SK-N-DZ (cell line): ENCODE data around the gene RALGPS1.
"Not testable (repeated sequence)": the region's sequence is repeated elsewhere in the genome, so short reads cannot be mapped to it uniquely, and the experiment has no call there.

Experiments
- DNase-seq: peaks from one replicate; pipeline ENCODE4 v3.0.0-alpha.2; 2015; ENCODE audit warnings: low spot score

RALGPS1 gene

GRCh38 chr9:127136880-127137639, 222.5 kb downstream of the RALGPS1 start:
- no peak for DNase-seq

- DNase-seq, result no peak
Measured at GRCh38 chr9:127137640-127138360, 223.2 kb downstream of the RALGPS1 start.

DNA sequence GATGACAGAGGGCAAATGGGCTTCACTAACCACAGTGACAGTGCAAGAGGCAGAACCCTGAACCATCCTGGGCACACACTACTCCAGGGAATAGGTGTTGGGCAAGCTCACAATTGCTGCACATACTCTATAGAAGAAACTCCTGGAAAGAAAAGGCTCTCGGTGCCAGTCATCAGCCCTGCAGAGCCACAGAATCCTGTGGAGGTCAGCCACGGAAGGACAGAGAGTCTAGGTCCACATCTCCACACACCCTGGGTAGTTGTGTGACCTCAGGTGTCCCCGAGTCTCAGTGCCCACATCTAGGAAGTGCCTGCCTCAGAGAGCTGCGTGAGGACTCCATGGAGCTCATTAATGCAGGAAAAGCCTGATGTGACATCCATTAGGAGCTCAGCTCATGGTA, 223.9 kb downstream of the RALGPS1 start:
- no peak for DNase-seq

DNA sequence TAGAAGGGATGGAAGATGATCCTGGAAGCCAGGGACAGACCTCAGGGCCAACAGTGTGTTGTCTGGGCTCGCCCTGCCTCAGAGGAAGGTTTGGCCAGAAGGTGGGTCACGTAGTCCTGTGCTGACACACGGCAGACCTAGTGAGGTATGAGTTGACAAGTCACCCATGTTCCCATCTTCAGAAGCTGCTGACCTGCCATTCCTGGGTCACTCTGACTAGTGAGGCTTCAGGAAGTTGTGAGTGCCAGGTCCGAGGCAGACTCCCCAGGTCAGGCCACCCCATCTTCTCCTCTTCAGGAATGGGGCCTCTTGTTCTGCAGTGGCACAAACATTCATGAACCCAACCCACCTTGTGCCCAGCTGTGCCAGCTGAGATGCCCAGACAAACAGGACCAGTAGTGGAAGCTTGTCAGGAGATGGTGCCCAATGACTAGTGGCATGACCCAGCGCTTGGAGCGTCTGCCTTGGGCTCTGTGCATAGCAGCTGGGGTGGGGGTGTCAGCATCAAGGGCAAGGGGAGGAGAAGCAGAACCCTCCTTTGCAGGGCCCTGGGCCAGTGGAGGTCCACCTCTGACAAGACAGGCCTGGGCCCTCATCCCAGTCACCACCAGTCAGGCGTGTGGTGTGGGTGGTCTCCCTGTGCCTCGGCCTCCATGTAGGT, 224.6 kb downstream of the RALGPS1 start:
- no peak for DNase-seq

DNA sequence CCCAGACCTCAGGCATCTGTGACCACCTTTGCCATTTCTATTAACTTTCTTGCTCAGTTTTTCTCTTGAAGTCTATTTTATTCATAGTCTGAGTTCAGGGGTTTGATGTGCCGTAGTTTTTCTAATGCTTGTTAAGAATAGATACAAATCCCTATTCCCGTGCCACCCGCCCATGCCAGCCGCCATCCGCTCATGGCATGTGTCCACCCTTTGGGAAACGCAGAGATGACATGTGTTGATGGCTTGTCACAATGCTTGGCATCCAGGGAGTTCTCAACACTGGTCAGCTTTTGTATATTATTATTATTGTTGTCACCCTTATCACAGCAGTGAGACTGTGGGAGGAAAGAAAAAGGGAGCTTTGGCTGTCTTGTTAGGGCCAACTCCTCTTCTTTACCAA, 225.2 kb downstream of the RALGPS1 start:
- DNase-seq, result no peak

GRCh38 chr9:127140181-127140580, 225.6 kb downstream of the RALGPS1 start:
- no peak for DNase-seq

DNA sequence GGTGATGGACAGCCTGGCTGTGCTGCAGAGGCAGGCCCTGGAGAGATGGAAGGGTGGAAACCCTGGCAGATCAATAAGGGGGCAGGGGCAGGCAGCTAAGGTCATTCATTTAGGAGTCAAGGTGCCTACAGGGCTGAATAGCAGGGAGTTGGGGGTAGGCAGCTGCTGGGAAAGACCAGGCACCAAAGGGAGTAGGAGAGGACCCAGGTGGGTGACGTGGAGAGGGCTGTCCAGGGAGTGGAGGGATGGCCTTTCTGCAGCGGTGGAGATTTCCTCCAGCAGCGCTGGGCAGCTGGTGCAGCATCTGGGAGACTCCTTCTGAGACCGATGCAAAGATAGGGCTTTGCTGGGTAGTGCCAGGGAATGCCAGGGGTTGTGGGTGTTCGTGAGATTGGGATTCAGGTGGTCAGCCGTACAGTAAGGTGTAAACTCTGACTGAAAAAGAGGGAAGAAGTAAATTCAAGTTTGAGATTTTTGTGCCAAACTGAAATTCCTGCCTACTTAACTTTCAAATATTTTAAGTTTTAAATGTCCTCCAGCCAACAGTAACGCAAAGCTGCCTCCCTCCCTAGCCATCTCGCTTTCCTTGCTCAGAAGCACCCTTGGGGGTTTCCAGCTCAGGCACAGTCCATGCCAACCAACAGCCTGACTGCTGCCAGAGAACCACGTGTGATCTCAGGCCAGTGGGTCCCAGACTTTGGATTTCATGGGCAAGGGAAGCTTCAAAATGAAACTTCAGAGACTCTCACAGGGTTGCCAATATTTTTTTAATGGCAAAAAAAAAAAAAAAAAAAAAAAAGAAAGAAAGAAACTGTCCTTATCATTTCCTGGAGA, 226.5 kb downstream of the RALGPS1 start:
- DNase-seq, result no peak

GRCh38 chr9:127142291-127142690, 227.7 kb downstream of the RALGPS1 start:
- DNase-seq, result no peak

DNA sequence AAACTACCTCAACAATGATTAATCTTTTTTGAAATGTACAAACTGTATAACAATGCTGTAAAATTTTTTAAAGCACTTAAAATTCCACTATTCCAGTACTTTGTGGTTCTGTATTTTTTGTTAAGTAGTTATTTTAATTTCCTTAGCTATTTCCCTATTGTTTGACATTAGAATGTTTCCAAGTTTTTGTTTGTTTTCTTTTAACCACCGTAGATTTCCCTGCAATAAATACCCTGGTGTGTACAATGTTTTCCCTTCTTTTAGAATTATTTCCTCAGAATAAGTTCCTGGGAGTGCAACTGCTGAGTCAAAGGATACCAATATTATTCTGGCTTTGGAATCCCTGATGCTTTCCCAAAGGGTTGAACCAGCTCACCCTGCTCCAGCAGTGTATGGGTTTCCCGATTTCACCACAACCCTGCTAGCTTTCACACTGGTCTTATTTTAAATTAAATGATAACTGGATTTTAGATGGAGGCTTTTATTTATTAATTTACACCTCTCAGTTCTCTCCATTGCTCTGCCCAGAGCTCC, 228.4 kb downstream of the RALGPS1 start:
- DNase-seq, result no peak

GRCh38 chr9:127143920-127144465, 229.4 kb downstream of the RALGPS1 start:
- DNase-seq, result no peak

DNA sequence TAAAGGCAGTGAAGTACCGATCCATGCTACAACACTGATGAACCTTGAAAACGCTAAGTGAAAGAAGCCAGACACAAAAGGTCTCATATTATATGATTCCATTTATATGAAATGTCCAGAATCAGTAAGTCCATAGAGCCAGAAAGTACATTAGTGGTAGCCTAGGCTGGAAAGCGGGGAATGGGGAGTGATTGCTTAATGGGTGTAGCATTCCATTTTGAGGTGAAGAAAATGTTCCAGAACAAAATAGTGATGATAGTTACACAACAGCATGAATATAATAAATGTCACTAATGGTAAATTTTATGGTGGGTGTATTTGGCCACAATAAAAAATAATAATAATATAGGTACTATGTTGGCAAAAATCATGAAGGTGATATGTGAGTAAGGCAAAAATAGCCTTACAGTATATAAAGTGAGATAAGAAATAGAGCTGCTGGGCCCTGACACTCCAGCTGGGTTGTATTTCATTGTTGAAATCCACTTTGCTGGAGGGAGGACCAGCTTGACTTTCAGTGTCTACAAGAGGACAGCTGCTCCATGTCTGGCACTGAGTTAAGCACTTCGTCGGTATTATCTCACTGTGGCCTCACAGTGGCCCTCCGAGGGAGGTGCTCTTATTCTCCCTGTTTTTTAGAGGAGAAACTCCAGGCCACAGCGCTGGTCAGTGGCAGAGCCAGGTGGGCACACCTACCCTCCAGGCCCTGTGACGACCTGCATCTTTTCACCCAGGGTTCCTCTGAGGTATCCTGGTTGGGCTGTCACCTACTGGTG, 230.3 kb downstream of the RALGPS1 start:
- DNase-seq, result no peak

DNA sequence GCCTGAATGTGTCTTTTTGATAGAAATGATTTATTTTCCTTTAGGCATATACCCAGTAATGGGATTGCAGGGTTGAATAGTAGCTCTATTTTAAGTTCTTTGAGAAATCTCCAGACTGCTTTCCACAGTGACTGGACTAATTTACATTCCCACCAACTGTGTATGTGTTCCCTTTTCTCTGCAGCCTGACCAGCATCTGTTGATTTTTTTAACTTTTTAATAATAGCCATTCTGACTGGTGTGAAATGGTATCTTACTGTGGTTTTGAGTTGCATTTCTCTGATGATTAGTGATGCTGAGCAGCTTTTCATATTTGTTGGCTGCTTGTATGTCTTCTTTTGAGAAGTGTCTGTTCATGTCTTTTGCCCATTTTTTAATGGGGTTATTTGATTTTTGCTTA, 232.3 kb downstream of the RALGPS1 start:
- DNase-seq, result not testable (repeated sequence)

GRCh38 chr9:127147251-127147650, 232.7 kb downstream of the RALGPS1 start:
- DNase-seq, result no peak

DNA sequence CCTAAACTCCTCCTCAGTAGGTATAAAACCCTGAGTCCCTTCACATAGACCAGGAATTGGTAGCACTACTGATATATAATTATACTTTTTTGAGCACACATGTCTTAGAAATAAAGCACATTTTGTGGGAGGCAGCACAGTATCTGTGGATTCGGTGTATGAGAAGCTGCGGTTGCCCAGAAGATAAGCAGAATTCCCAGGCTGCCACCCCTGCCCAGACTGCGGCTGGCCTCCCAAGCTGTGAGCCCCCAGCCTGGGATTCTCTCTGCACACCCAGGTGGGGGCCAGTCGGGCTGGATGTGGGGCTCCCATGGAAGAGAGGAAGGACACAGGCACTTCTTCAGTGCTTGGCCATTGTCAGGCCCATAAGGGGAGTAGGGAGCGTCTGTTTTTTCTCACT, 233.4 kb downstream of the RALGPS1 start:
- no peak for DNase-seq

- no peak for DNase-seq
Measured at GRCh38 chr9:127149010-127149409, 234.4 kb downstream of the RALGPS1 start.

DNA sequence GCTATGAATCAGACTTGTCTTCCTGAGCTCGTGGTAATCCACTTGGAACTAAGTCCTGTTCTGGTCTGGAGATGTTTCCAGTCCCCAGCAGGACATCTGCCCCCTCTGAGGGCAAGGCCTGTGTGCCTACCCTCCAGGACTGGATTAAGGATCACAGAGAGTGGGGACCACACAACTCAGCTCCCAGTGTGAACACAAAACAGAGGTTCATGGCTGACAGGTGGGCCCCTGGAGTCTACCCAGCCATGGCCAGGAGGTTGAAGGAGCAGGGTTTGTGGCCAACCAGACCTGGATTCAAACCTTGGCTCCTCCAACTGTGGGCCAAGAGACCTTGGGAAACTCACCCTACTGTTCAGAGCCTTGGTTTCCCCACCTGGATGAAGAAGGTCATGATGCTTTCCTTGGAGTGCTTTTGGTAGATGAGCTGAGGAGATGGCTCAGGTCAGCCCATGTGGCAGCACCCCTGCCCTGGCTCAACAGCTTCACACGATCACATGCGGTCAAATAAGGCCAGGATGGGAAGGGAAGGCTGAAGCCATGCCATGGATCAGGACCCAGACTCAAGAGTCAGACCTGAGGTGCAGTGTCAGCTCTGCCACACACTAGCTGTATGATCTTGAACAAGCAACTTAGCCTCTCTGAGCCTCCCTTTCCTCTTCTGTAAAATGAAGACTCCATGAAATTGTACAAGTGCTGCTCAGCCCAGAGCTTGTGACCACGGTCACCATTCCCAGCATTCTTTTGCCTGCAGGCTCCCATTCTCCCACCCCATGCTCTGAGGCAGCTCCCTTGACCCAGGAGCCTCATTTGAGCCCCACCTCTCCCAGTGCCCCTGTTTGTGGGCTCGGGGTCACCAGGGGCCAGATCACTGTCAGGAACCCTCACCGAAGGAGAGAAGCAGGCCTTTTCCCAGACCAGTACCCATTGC, 235.1 kb downstream of the RALGPS1 start:
- no peak for DNase-seq

GRCh38 chr9:127153501-127153900, 238.9 kb downstream of the RALGPS1 start:
- no peak for DNase-seq

GRCh38 chr9:127154003-127154389, 239.4 kb downstream of the RALGPS1 start:
- DNase-seq, result no peak
